Activated T-cell treated with anti-CD3 and anti-CD28 coated beads for 24 hours (primary cell): ENCODE measurements around the gene COL1A2.

Experiments used
- DNase-seq: peaks from one replicate; pipeline ENCODE4 v3.0.0-alpha.2; 2020; ENCODE audit warnings: low read depth

The COL1A2 gene

GRCh38 chr7:94410413-94411187, 15.9 kb downstream of the COL1A2 start:
- no peak for DNase-seq

GRCh38 chr7:94411188-94411466, 16.4 kb downstream of the COL1A2 start:
- no peak for DNase-seq

GRCh38 chr7:94412762-94413322, 18.1 kb downstream of the COL1A2 start:
- DNase-seq: no peak

- DNase-seq: no peak
These were observed 19.8 kb downstream of the COL1A2 start for GRCh38 chr7:94414481-94414880.

- no peak for DNase-seq
These were observed 20.3 kb downstream of the COL1A2 start for GRCh38 chr7:94414980-94415379.

GRCh38 chr7:94417306-94417705, 22.6 kb downstream of the COL1A2 start:
- no peak for DNase-seq

GRCh38 chr7:94417901-94418300, 23.2 kb downstream of the COL1A2 start:
- DNase-seq: no peak

- no peak for DNase-seq
These were observed 24.2 kb downstream of the COL1A2 start for GRCh38 chr7:94418851-94419250.

GRCh38 chr7:94420328-94420727, 25.6 kb downstream of the COL1A2 start:
- DNase-seq: no peak

- DNase-seq: no peak
These were observed 27.0 kb downstream of the COL1A2 start for GRCh38 chr7:94421681-94422080.

- DNase-seq: no peak
These were observed 27.4 kb downstream of the COL1A2 start for GRCh38 chr7:94422136-94422535.

GRCh38 chr7:94422827-94423460, 28.2 kb downstream of the COL1A2 start:
- no peak for DNase-seq

- DNase-seq: no peak
These were observed 29.4 kb downstream of the COL1A2 start for GRCh38 chr7:94423863-94424735.

- no peak for DNase-seq
These were observed 30.9 kb downstream of the COL1A2 start for GRCh38 chr7:94425546-94425945.

GRCh38 chr7:94426980-94427875, 32.5 kb downstream of the COL1A2 start:
- no peak for DNase-seq

GRCh38 chr7:94429153-94429552, 34.5 kb downstream of the COL1A2 start:
- no peak for DNase-seq

- DNase-seq: no peak
These were observed 36.5 kb downstream of the COL1A2 start for GRCh38 chr7:94431176-94431575.

- no peak for DNase-seq
These were observed 37.1 kb downstream of the COL1A2 start for GRCh38 chr7:94431619-94432280.

GRCh38 chr7:94432281-94432670, 37.6 kb downstream of the COL1A2 start:
- DNase-seq: no peak

- no peak for DNase-seq
These were observed 38.1 kb downstream of the COL1A2 start for GRCh38 chr7:94432817-94433216.

GRCh38 chr7:94433224-94433623, 38.5 kb downstream of the COL1A2 start:
- no peak for DNase-seq
